HG02884 (cell line): ENCODE measurements around the gene SP7.

Source experiments
- ATAC-seq: cut with Tn5 transposase; IDR thresholded peaks from one replicate; pipeline ENCODE4 v1.9.1; 2021; ENCODE audit warnings: mild to moderate bottlenecking, moderate library complexity; ENCODE audit not compliant: unreplicated experiment

Gene SP7

GRCh38 chr12:53279283-53279869 lies 56.8 kb downstream of the SP7 start:
- ATAC-seq, result no peak

DNA sequence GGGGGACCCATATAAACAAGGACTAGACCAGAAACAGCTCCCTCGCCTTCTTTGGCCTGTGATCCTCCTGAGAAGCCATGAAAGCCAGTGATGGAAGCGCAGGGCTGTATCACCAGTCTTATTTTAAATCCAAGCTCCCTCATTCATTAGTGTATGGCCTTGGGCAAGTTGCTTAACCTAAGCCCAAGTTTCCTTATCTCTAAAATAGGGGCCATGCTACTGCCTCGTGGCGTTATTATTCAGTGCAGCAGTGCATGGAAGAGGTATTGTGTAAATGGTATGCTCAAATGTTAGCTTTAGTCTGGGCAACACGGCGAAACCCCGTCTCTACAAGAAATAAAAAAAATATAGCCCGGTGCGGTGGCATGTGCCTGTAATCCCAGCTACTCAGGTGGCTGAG lies 58.2 kb downstream of the SP7 start:
- no peak for ATAC-seq
